Activated B cell treated with CpG ODN at 0.5 μM for 24 hours (primary cell): ENCODE results near the gene MYOF. TPM values are rescaled to one million over a fixed set of nuclear protein-coding genes. Genes with fewer than 3 reads are reported as not detected.
"Not testable (repeated sequence)": the region's sequence is repeated elsewhere in the genome, so short reads cannot be mapped to it uniquely, and the experiment has no call there.

Experiments
- ATAC-seq: fragments of 200-7000 bp; cut with Tn5 transposase; one replicate; pipeline ENCODE4 v1.10.0; 2021; ENCODE audit warnings: low read depth, mild to moderate bottlenecking, moderate library complexity
- CTCF ChIA-PET: fragments of 350-600 bp; sonication (Branson Sonifier 250); formaldehyde crosslinking; loops from one replicate; lab custom pipeline; 2021; ENCODE audit warnings: antibody characterized with exemption; lab: Charles Lee
- POLR2A ChIA-PET: fragments of 350-600 bp; sonication (Branson Sonifier 250); formaldehyde crosslinking; loops from one replicate; lab custom pipeline; 2021; ENCODE audit warnings: antibody characterized with exemption; lab: Charles Lee
- DNase-seq: peaks from one replicate; pipeline ENCODE4 v3.0.0; 2022
- H3K27ac Mint-ChIP-seq: one replicate; pipeline ENCODE4 v1.8.0; 2020; ENCODE audit warnings: mixed read lengths
- H3K27me3 Mint-ChIP-seq: one replicate; pipeline ENCODE4 v1.8.0; 2021; ENCODE audit warnings: mixed read lengths
- H3K36me3 Mint-ChIP-seq: one replicate; pipeline ENCODE4 v1.8.0; 2021; ENCODE audit warnings: low read depth, mixed read lengths
- H3K4me1 Mint-ChIP-seq: one replicate; pipeline ENCODE4 v1.8.0; 2021; ENCODE audit warnings: mixed read lengths
- H3K4me3 Mint-ChIP-seq: one replicate; pipeline ENCODE4 v1.8.0; 2020; ENCODE audit warnings: mild to moderate bottlenecking, mixed read lengths
- H3K9me3 Mint-ChIP-seq: one replicate; pipeline ENCODE4 v1.8.0; 2020; ENCODE audit warnings: mixed read lengths
- CTCF ChIP-seq: fragments of 200-600 bp; IDR thresholded peaks from one replicate; pipeline ENCODE4 v1.8.0; 2022; ENCODE audit warnings: antibody characterized with exemption, mild to moderate bottlenecking
- intact Hi-C: fragments of 100-400 bp; cut with micrococcal nuclease; formaldehyde crosslinking; loops from one replicate; pipeline ENCODE4 v1.15.1; 2024
- total RNA-seq: library from RNA; stranded (reverse); gene quantifications from 2 replicates; pipeline ENCODE4 v1.2.3, GENCODE V29; 2022

Gene MYOF
- total RNA-seq, 1 donor from 2014 or later = 0.09 TPM

- no peak overlapping the region for H3K4me3 Mint-ChIP-seq
- intact Hi-C loops = no loop called here
- H3K9me3 Mint-ChIP-seq = no peaks in the 10 kb centered on the region
- no peak for TF ChIP-seq CTCF
- no peaks in the 10 kb centered on the region for H3K27me3 Mint-ChIP-seq
- POLR2A ChIA-PET = interaction anchor here (0.6 kb wide), 1 partner anchor 295 kb away, joined by 3 read pairs; the partner anchor contains the start of gene CYP26A1
- CTCF ChIA-PET = interaction anchor here (0.9 to 1.4 kb wide), 2 partner anchors 9 to 114 kb away, joined by 4 to 7 read pairs; partner anchors contain the start of gene MYOF
- DNase-seq = no peak
- H3K36me3 Mint-ChIP-seq = no peaks in the 10 kb centered on the region
- H3K27ac Mint-ChIP-seq = no peak overlapping the region
- no peak for ATAC-seq
- H3K4me1 Mint-ChIP-seq = no peaks in the 10 kb centered on the region
These were observed 113.9 kb downstream of the MYOF start for GRCh38 chr10:93368210-93368609.

GRCh38 chr10:93367664-93368063 lies 114.5 kb downstream of the MYOF start:
- ChIA-PET POLR2A (interaction anchor here (0.6 kb wide), 1 partner anchor 294 kb away, joined by 3 read pairs; the partner anchor contains the start of gene CYP26A1), CTCF (interaction anchor here (0.9 to 1.4 kb wide), 2 partner anchors 9 to 114 kb away, joined by 4 to 7 read pairs; partner anchors contain the start of gene MYOF)
- TF ChIP-seq CTCF = no peak
- intact Hi-C loops = no loop called here
- no peaks in the 10 kb centered on the region for H3K9me3 Mint-ChIP-seq
- ATAC-seq (no peak), DNase-seq (no peak)
- H3K27ac Mint-ChIP-seq = no peak overlapping the region
- no peak overlapping the region for H3K4me3 Mint-ChIP-seq
- no peaks in the 10 kb centered on the region for H3K4me1 Mint-ChIP-seq
- H3K36me3 Mint-ChIP-seq = no peaks in the 10 kb centered on the region
- H3K27me3 Mint-ChIP-seq = no peaks in the 10 kb centered on the region

- intact Hi-C loops = loop anchor here (1.0 kb wide), 1 partner anchor 40 kb away; no protein-coding TSS in a partner anchor
- H3K4me3 Mint-ChIP-seq = no peak overlapping the region
- no peak overlapping the region for H3K27ac Mint-ChIP-seq
- H3K27me3 Mint-ChIP-seq = peaks cover 2% of the 10 kb centered on the region
- DNase-seq = no peak
- no peaks in the 10 kb centered on the region for H3K9me3 Mint-ChIP-seq
- TF ChIP-seq CTCF = no peak
- H3K4me1 Mint-ChIP-seq = no peaks in the 10 kb centered on the region
- ChIA-PET POLR2A (no interaction called here), CTCF (no interaction called here)
- no peak for ATAC-seq
- H3K36me3 Mint-ChIP-seq = no peaks in the 10 kb centered on the region
These were observed 117.2 kb downstream of the MYOF start for GRCh38 chr10:93364966-93365365.

GRCh38 chr10:93363891-93364648 lies 118.1 kb downstream of the MYOF start:
- ATAC-seq = no peak
- CTCF ChIA-PET = no interaction called here
- POLR2A ChIA-PET = no interaction called here

GRCh38 chr10:93358398-93358797 lies 123.7 kb downstream of the MYOF start:
- intact Hi-C loops = not testable (repeated sequence)
- CTCF ChIA-PET = interaction anchor here (0.8 to 1.8 kb wide), 4 partner anchors 12 to 278 kb away, joined by 3 to 10 read pairs (median 4); no protein-coding TSS in a partner anchor

More at GRCh38 chr10:93363891-93364648, 118.1 kb downstream of the MYOF start:
- Mint-ChIP-seq H3K4me3 (no peak overlapping the region), H3K27ac (no peak overlapping the region), H3K27me3 (peaks cover 2% of the 10 kb centered on the region), H3K9me3 (no peaks in the 10 kb centered on the region), H3K36me3 (no peaks in the 10 kb centered on the region), H3K4me1 (no peaks in the 10 kb centered on the region)
- TF ChIP-seq CTCF = no peak
- DNase-seq = no peak
- intact Hi-C loops = loop anchor here (1.0 kb wide), 1 partner anchor 41 kb away; no protein-coding TSS in a partner anchor

More at GRCh38 chr10:93358398-93358797, 123.7 kb downstream of the MYOF start:
- H3K4me1 Mint-ChIP-seq, DNase-seq, H3K9me3 Mint-ChIP-seq, POLR2A ChIA-PET, H3K36me3 Mint-ChIP-seq, H3K27ac Mint-ChIP-seq, H3K4me3 Mint-ChIP-seq, ATAC-seq: not testable (repeated sequence)
- peaks cover 12% of the 10 kb centered on the region for H3K27me3 Mint-ChIP-seq
